GM12875 (cell line): ENCODE measurements around the gene FAH.

Experiments
- H3K4me3 ChIP-seq: one replicate; pipeline ENCODE4 v1.5.1; 2011; ENCODE audit warnings: low read depth, low read length, control low read depth
- TF ChIP-seq, protein P1 (sequence below): IDR thresholded peaks from 2 replicates; pipeline ENCODE4 v1.5.1; 2011; ENCODE audit warnings: low read depth, mild to moderate bottlenecking, control low read depth, inconsistent platforms, low read length, moderate library complexity, borderline replicate concordance; ENCODE audit not compliant: insufficient read depth

FAH gene

DNA sequence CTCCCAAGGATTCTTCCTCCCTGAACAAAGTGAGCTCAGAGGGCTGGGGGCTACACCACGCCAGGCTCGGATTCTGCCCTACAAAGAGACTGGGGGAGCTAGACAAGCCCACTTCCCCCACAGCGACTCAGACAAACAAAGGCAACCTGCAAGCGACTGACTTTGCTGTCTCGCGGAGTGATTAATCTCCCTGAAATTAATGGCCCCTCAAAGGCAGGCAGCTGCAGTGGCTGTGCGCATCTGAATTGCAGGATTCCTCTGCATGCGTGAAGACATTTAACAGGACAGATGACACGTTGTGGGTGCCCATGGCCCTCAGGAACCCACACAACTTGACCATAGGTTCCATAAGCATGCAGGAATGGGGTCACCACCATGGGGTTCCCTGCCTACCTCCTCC lies 80.8 kb downstream of the FAH start:
- TF ChIP-seq, protein P1, sequence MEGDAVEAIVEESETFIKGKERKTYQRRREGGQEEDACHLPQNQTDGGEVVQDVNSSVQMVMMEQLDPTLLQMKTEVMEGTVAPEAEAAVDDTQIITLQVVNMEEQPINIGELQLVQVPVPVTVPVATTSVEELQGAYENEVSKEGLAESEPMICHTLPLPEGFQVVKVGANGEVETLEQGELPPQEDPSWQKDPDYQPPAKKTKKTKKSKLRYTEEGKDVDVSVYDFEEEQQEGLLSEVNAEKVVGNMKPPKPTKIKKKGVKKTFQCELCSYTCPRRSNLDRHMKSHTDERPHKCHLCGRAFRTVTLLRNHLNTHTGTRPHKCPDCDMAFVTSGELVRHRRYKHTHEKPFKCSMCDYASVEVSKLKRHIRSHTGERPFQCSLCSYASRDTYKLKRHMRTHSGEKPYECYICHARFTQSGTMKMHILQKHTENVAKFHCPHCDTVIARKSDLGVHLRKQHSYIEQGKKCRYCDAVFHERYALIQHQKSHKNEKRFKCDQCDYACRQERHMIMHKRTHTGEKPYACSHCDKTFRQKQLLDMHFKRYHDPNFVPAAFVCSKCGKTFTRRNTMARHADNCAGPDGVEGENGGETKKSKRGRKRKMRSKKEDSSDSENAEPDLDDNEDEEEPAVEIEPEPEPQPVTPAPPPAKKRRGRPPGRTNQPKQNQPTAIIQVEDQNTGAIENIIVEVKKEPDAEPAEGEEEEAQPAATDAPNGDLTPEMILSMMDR: no peak
- no peak overlapping the region for H3K4me3 ChIP-seq

DNA sequence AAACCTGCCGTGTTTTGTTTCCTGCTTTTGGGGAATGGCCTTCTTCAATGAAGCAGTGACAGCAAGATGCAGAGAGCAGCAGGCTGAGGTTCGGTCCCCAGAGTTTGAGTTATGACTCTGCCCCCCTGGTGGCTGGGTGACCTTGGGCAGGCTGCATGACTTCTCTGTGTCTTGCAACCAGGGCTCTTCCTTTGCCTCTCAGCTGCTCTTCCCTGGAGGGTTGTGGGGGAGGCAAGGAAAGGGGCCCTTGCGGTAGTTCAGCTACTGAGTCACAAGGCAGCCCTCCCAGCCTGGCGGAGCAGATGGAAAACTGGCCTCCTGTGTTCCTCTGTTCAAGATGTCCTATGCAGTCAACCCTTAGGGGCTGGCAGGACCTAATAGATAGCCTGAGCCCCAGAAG lies 82.1 kb downstream of the FAH start:
- no peak overlapping the region for H3K4me3 ChIP-seq
- TF ChIP-seq, protein P1: peak; percentile 79
